Measurements from ENCODE around the gene CAV2.

CAV2 gene

GRCh38 chr7:116496653-116497052, 2.9 kb upstream of the CAV2 start:
- DNase-seq: no peak

- DNase-seq: no peak
Measured at GRCh38 chr7:116497708-116498107, 1.8 kb upstream of the CAV2 start.

GRCh38 chr7:116500078-116500853, 728 bp downstream of the CAV2 start:
- DNase-seq: no peak

GRCh38 chr7:116501425-116502167, 2.1 kb downstream of the CAV2 start:
- no peak for DNase-seq

GRCh38 chr7:116502201-116503096, 2.9 kb downstream of the CAV2 start:
- DNase-seq: no peak

- no peak for DNase-seq
Measured at GRCh38 chr7:116503835-116504234, 4.3 kb downstream of the CAV2 start.

GRCh38 chr7:116505278-116505677, 5.7 kb downstream of the CAV2 start:
- DNase-seq: no peak

GRCh38 chr7:116505823-116506222, 6.3 kb downstream of the CAV2 start:
- no peak for DNase-seq

GRCh38 chr7:116509982-116510579, 10.5 kb downstream of the CAV2 start:
- no peak for DNase-seq

- DNase-seq: no peak
Measured at GRCh38 chr7:116510795-116511194, 11.3 kb downstream of the CAV2 start.

- DNase-seq: no peak
Measured at GRCh38 chr7:116511552-116512519, 12.3 kb downstream of the CAV2 start.

- DNase-seq: no peak
Measured at GRCh38 chr7:116512520-116513188, 13.1 kb downstream of the CAV2 start.

- no peak for DNase-seq
Measured at GRCh38 chr7:116515584-116515983, 16.0 kb downstream of the CAV2 start.

- DNase-seq: no peak
Measured at GRCh38 chr7:116516324-116516723, 16.8 kb downstream of the CAV2 start.

GRCh38 chr7:116517626-116518025, 18.1 kb downstream of the CAV2 start:
- no peak for DNase-seq

GRCh38 chr7:116518961-116519360, 19.4 kb downstream of the CAV2 start:
- DNase-seq: no peak

GRCh38 chr7:116521046-116521664, 21.6 kb downstream of the CAV2 start:
- no peak for DNase-seq

- DNase-seq: no peak
Measured at GRCh38 chr7:116522247-116522646, 22.7 kb downstream of the CAV2 start.

- DNase-seq: no peak
Measured at GRCh38 chr7:116524221-116524608, 24.7 kb downstream of the CAV2 start.

GRCh38 chr7:116524609-116525297, 25.2 kb downstream of the CAV2 start, which contains the start of gene CAV1:
Gene CAV1, plus strand, starts transcription at chr7:116525036. Its CDS starts 27 bp downstream, at chr7:116525063.
- DNase-seq: peak in 1 of 2 experiments; percentile 45
